Pancreas (tissue), 10 donors: ENCODE measurements around the gene INPP5A. TPM values are rescaled to one million over a fixed set of nuclear protein-coding genes. Genes with fewer than 3 reads are reported as not detected.

Experiments used
- ATAC-seq, 4 donors: fragments of 200-7000 bp; cut with Tn5 transposase; one replicate each; pipeline versions ENCODE4 v1.8.0 to v1.9.1; 2020; ENCODE audit warnings: mild to moderate bottlenecking in 4 of 4, moderate library complexity in 4 of 4
- DNase-seq, 6 donors: peaks; one replicate each; pipeline ENCODE4 v3.0.0-alpha.2; 2020
- FAIRE-seq: peaks from 2 replicates; lab custom pipeline; 2012; peaks lifted over from hg19 to GRCh38; lab: Jason Lieb, UNC
- H3K27ac ChIP-seq, 4 donors: fragments of 200-600 bp; sonication (generic); 1 replicate in 3 of 4; 2 replicates in 1 of 4; pipeline versions ENCODE4 v1.5.0 to v1.8.0; 2020
- H3K27me3 ChIP-seq, 4 donors: fragments of 200-600 bp; one replicate each; pipeline ENCODE4 v1.8.0; 2021
- H3K36me3 ChIP-seq, 3 donors: fragments of 200-600 bp; sonication (generic) in 1 of 3; one replicate each; pipeline versions ENCODE4 v1.5.0 to v1.8.0; 2020 to 2021
- H3K4me1 ChIP-seq, 3 donors: fragments of 200-600 bp; one replicate each; pipeline ENCODE4 v1.8.0; 2021
- H3K4me3 ChIP-seq, 4 donors: fragments of 200-600 bp; sonication (generic) in 2 of 4; one replicate each; pipeline versions ENCODE4 v1.5.0 to v1.8.0; 2020 to 2021
- H3K9me3 ChIP-seq, 4 donors: fragments of 200-600 bp; one replicate each; pipeline ENCODE4 v1.8.0; 2021
- WGBS, 2 donors: extraction: QIAGEN DNeasy Blood & Tissue Kit; methylation state at CpG; one replicate each; pipeline ENCODE4 v1.1.7; 2013; 5-methylcytosine and 5-hydroxymethylcytosine counted together
- intact Hi-C, 3 donors: fragments of 100-400 bp; cut with DNase I; formaldehyde crosslinking; loops; one replicate each; pipeline versions ENCODE4 v1.11.1 to v1.14.2; 2022
- polyA plus RNA-seq, 2 donors: library from polyadenylated mRNA; stranded (reverse); fragments of 200-250 nt; gene quantifications; one replicate each; pipeline ENCODE4 v1.2.3, GENCODE V29; 2013
- total RNA-seq, 6 donors: library from RNA; stranded (reverse); fragmentation: NEBNext Ultra II Directional in 4 of 6; extraction: Animal tissue kit (Norgen Biotek cat#: 25700) in 4 of 6; gene quantifications; one replicate each; pipeline versions ENCODE4 v1.2.1 to v1.2.4, GENCODE V29; 2021 to 2023
- TF ChIP-seq, protein P1 (sequence below), 4 donors: fragments of 200-600 bp; sonication (generic) in 3 of 4; IDR thresholded peaks; one replicate each; pipeline versions ENCODE4 v1.5.0 to v1.8.0; 2021; ENCODE audit warnings: antibody characterized with exemption in 4 of 4
- donor health status: healthy with polysubstance abuse.
- donor health status: DM: no; HTN: no; CAD: no; lungs with moderate emphysema.
- donor health status: DM: no; HTN: no; CAD: no.
- donor health status: control.
- donor health status: control.
- donor health status: Bipolar disorder and iron deficiency.
- donor health status: DM: yes; HTN: yes; CAD: no.
- donor health status: DM: no; HTN: no; CAD: no.
- donor health status: DM: no; HTN: no; CAD: no.
- donor health status: DM: yes; HTN: yes; CAD: no.

INPP5A gene
- total and polyA plus RNA-seq, 8 donors: 5.9 to 15.6 (median 11.3) TPM

DNA sequence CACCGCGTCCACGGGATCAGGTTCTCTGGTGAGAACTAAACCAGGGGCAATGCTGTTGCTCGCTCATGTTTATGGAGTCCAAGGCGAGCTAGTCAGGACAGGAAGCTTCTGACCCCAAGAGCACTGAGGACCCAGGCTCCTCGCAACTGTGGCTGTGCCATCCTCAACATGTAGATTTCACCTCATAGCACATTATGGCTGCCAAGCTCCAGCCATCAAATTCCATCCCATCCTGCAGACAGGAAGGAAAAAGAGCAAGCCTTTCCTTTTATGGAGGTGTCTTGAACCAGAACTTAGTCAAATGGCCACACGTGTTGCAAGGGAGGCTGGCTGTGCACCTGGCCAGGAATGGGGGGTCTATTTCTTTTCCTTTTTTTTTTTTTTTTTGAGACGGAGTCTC, 264.5 kb downstream of the INPP5A start:
- 76 to 93% methylated on average over 8 of the region's 8 CpGs for WGBS, 2 donors
- Histone ChIP-seq H3K4me1 (no peaks in the 10 kb centered on the region), H3K9me3 (no peaks in the 10 kb centered on the region), H3K4me3 (no peak overlapping the region), H3K36me3 (no peaks in the 10 kb centered on the region), H3K27ac (no peak overlapping the region), H3K27me3 (no peaks in the 10 kb centered on the region)
- FAIRE-seq (no peak), DNase-seq (no peak), ATAC-seq (no peak)
- intact Hi-C loops: no loop called here
- TF ChIP-seq, protein P1, sequence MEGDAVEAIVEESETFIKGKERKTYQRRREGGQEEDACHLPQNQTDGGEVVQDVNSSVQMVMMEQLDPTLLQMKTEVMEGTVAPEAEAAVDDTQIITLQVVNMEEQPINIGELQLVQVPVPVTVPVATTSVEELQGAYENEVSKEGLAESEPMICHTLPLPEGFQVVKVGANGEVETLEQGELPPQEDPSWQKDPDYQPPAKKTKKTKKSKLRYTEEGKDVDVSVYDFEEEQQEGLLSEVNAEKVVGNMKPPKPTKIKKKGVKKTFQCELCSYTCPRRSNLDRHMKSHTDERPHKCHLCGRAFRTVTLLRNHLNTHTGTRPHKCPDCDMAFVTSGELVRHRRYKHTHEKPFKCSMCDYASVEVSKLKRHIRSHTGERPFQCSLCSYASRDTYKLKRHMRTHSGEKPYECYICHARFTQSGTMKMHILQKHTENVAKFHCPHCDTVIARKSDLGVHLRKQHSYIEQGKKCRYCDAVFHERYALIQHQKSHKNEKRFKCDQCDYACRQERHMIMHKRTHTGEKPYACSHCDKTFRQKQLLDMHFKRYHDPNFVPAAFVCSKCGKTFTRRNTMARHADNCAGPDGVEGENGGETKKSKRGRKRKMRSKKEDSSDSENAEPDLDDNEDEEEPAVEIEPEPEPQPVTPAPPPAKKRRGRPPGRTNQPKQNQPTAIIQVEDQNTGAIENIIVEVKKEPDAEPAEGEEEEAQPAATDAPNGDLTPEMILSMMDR (IDR thresholded peaks at IDR 0.05): no peak

DNA sequence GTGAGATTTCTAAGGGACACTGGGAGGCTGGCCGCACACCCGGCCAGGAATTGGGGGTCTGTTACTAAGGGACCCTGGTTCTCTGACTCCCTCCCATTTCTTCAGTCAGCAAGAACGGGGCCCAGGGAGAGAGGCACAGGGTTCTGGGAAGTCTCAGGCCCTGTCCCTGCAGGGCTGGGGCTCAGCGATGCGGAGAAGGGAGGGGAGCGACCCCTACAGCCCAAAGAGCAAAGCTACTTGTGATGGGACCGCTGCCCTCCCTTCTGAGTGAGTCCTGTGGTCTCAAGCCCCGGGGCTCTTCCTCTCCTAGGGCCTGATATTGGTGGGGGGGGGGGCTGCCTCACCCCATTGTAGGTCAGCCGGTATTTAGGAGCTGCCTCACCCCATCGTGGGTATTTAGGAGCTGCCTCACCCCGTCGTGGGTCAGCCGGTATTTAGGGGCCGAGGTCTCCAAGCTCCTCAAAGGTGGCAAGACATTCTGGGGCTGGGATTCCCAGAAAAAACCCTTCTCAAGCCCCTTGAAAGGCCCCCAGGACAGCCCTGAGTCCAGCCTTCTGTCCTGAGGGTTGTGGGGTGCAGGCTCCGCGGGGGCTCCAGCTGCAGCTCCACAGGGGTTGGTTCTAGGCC, 265.2 kb downstream of the INPP5A start:
- TF ChIP-seq, protein P1 (IDR thresholded peaks at IDR 0.05): no peak

DNA sequence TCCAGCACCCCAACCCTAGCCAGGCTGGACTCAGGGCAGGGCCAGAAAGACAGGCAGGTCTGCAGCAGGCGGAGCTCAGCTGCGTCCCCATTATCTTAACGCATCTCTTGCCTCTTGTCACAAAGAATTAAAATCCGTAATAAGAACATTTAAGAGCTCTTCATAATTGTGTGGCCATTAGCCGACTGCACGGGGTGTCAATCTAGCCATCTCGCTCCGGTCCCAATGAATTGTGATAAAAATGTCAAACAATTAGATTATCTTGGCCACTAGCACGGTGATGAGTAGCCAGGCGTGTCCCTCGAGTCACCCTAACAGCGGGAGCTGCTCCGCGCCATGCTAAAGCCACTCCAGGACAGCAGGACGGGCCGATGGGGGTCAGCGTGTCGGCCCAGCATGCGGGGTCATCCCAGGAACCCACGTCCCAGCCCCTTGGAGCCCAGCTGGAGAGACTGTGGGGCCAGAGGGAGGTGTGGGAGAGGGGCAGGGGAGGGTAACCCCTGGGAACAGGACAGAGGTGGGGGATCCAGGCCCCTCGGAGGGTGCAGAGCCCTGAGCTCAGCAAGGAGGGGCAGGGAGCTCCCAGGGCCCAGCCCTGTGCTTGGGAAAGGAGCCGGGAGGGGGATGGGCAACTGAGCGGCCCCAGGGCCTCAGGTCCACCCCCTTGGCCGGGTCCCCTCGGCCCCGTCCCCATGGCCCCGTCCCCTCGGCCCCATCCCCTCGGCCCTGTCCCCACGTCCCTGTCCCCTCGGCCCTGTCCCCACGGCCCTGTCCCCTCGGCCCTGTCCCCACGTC, 266.0 kb downstream of the INPP5A start:
- no peak for ATAC-seq
- intact Hi-C loops: no loop called here
- 63 to 72% methylated on average over 23 to 34 of the region's 34 CpGs for WGBS, 2 donors

More for the DNA sequence above, 265.2 kb downstream of the INPP5A start:
- intact Hi-C loops: no loop called here
- Histone ChIP-seq H3K27me3 (no peaks in the 10 kb centered on the region), H3K27ac (no peak overlapping the region), H3K4me3 (no peak overlapping the region), H3K9me3 (no peaks in the 10 kb centered on the region), H3K36me3 (no peaks in the 10 kb centered on the region), H3K4me1 (no peaks in the 10 kb centered on the region)
- WGBS, 2 donors: 68 to 86% methylated on average over 16 of the region's 16 CpGs
- ATAC-seq: no peak
- no peak for FAIRE-seq
- no peak for DNase-seq

DNA sequence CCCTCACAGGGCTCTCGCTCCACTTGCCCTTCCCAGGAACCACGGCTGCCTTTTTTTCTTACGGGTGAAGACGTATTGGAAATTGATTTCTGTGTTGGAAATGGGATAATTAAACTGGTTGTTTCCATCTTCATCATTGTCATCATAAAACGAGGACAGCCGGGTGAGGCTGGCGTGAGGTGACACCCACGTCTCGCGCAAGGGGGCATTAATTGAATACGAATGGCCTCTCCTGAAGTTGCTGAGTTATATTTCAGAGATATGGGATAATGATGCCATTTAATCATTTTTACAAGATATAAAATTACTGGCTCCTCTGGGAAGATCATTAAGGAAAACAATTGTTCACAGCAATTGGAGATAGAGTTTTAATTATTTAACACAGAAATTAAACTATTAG, 266.7 kb downstream of the INPP5A start:
- Histone ChIP-seq H3K27me3 (no peaks in the 10 kb centered on the region), H3K36me3 (no peaks in the 10 kb centered on the region), H3K4me1 (no peaks in the 10 kb centered on the region), H3K4me3 (no peak overlapping the region), H3K27ac (no peak overlapping the region), H3K9me3 (no peaks in the 10 kb centered on the region)
- FAIRE-seq (no peak), DNase-seq (no peak), ATAC-seq (no peak)
- intact Hi-C loops: no loop called here
- TF ChIP-seq, protein P1 (IDR thresholded peaks at IDR 0.05): no peak
- WGBS, 2 donors: 63 to 82% methylated on average over 11 of the region's 11 CpGs

More for the DNA sequence above, 266.0 kb downstream of the INPP5A start:
- H3K36me3 ChIP-seq: no peaks in the 10 kb centered on the region
- FAIRE-seq: no peak
- DNase-seq: peak in 2 of 6 donors; percentile 38 to 45
- H3K27me3 ChIP-seq: no peaks in the 10 kb centered on the region
- no peaks in the 10 kb centered on the region for H3K9me3 ChIP-seq
- H3K4me3 ChIP-seq: no peak overlapping the region
- H3K27ac ChIP-seq: no peak overlapping the region
- no peaks in the 10 kb centered on the region for H3K4me1 ChIP-seq
- TF ChIP-seq, protein P1 (IDR thresholded peaks at IDR 0.05): no peak
